Measurements from ENCODE around the gene ITK.

ITK gene

DNA sequence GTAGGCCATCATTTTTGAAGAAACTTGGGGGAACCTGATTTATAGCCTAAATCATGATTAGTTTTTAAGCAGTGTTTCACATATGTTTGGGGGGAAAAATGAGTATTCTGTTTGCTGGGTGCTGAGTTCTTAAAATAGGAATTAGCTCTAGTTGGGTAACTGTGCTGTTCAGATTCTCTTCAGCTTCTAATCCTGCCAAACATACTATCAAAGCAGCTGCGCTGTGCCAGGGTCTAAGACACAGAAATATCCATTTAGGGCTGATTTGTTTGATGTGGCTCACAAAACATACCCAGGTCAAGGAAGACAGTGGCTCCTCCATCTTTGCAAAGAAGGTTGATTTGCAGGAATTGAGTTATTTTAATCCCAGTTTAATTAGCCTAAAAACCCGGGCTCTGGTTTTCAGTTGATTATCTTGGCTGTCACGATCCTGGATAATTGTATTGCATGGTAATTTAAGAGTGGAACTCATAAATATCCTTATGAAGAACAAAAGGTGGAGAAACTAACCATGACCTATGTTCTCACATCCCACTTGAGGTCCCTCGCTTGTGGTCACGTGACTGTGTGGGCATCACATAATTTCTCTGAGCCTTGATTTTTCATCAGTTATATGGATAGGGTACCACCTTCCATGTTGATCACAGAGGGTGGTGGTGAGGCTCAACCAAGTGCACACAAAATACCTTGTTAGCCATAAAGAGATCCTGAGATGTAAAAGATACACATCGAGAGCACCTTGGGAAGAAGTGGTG, 104.0 kb downstream of the ITK start:
- no peak for DNase-seq

DNA sequence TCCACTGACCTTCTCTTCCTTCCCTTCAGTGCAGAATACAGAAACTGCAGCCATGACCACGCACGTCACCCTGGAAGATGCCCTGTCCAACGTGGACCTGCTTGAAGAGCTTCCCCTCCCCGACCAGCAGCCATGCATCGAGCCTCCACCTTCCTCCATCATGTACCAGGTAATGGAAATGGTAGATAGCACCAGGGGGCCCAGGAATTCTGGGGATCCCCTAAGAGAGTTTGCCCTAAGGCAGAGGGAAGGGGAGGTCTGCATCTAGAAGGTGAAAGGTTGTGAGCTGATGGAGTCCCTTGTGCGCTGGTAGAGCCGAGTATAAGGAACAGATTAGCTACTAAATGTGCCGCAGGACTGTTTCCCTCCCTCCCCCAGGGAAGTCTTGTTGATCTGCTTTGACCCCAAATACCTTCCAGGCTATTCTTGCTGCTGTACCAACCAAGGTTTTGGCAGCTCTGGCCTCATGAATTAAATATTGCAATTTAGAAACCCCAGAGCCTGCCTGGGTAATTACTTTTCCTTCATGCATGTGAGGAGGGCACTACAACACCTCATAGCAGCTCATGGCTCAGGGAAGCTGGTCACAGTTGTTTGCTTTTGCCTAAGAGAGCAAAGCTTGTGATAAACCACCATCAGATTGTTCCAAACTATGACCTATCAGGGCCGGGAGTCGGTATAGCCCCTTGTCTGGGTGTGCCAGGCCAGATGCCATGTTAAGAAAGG, 104.8 kb downstream of the ITK start:
- no peak for DNase-seq

DNA sequence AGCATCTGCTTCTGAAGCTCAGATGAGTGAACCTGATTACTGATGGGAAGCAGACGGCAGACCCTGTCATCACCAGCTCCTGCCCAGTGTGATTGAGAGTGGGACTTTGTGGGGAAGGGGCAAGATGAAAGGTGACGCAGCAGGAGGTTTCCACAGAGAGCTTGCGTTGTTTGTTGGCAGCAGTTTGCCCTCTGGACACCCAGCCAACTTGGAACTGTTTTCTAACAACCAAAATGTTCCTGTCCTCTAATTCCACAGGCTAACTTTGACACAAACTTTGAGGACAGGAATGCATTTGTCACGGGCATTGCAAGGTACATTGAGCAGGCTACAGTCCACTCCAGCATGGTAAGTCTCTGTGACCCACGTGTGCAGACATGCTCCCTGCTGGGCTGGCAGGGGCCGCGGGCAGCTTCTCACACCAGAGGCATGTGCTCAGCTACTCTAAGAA, 106.1 kb downstream of the ITK start:
- no peak for DNase-seq

DNA sequence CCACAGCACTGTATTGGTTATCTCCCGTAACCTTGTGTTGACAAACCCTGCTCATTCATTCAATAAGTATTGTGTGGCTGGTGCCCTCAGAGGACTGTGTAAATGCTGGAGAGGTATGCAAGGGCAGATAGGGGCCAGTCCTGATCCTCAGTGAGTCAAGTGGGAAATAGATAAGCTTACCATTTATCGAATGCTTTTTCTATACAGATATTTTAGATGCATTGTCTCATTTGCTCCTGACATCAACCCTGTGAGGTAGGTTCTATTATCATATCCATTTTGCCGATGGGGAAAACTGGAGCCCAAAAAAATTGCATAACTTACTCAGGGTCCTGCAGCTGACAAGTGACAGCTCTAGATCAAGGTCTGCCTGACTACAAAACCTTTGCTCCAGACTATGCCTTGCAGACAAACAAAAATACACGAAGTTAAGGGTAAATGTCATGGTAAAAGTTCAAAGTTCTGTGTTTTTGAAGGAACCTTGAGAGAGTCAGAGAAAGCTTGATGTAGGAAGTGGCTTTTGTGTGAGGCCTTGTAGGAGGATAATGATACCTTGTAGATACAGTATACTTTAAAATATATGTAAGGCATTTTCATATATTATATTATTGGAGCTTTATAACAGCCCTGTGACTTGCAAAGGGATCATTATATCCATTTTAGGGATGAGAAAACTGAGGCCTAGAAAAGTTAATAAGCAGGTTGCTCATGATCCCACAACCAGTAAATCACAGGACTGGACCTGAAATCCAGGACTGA, 107.9 kb downstream of the ITK start:
- no peak for DNase-seq

DNA sequence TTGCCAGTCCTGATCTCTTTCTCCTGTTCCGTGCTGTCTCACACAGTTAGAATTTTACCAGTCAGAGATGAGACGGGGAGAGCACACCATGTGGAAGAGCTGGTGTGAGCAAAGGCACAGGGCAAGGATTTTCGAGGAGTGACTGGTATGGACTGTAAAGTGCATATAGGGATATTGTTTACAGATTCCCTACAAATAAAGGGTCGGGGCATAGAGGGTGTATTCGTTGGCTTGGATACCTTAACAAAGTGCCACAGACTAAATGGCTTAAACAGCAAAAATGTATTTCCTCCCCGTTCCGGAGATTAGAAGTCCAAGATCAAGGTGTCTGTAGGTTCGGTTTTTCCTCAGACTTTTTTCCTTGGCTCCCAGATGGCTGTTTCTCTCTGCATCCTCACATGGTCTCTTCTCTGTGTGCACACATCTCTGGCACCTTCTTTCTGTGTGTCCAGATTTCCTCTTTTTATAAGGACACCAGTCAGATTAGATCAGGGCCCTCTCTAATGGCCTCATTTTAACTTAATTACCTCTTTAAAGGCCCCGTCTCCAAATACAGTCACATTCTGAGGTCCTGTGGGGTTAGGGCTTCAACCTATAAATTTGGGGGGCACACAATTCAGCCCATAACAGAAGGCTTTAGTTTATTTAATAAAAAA, 108.7 kb downstream of the ITK start:
- DNase-seq = no peak

DNA sequence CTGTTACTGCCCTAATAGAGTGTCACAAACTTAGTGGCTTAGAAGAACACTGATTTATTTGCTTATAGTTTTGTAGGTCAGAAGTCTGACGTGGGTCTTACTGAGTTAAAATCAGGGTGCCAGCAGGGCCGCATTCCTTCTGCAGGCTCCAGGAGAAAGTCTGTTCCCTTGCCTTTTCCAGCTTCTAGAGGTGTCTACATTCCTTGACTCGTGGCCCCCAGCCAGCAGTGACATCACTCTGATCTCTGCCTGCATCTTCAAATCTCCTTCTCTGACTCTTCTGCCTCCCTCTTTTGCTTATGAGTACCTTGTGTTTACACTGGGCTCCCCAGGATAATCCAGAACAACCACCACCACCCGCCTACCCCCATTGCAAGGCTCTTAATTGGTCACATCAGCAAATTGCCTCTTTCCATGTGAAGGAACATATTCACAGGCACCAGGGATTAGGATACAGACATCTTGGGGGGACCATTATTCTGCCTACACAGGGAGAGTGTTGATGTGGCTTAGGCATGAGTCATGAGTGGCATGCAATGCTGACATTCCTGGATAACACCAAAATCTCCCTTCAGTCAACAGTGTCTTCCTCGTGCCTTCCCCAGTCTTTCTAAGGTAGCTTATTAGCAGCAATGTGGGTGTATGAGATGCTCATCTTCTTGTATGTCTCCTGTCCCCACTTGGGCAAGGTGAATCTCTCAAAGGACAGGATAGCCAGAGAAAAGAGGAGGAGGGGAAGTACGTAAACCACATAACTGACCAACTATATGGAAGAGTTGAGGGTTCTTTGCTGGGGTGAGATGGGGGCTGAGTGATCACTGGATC, 109.7 kb downstream of the ITK start:
- DNase-seq = no peak

DNA sequence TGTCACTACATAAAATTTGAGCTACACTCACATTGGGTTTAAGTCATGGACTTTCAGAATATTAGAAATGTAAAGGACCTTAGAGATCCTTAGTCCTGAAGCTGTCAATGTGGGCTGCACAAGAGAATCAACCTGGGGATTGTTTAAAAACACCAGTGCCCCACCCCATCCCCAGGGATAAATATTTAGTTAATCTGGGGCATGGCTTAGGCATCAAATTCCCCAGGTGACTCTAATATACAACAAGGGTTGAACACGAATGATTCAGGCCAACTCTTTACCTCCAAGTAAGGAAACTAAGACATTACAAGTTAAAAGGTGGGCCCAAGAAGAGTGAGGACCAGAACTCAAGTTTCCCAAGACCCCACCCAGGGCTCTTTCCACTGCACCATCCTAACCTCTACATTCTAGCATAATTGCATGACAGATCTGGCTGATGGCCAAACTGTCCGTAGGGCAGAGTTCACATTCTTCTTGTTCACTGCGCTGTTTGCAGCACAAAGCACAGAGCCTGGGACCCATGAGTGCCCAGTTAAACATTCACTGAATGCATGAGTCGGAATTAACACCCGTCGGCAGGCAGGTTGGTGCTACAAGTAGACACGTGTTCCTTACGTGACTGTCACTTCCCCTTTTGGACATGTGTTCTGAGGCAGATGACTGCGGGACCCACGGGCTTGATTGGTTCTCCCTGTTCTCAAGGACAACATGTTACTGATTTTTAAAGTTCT, 110.5 kb downstream of the ITK start:
- no peak for DNase-seq

DNA sequence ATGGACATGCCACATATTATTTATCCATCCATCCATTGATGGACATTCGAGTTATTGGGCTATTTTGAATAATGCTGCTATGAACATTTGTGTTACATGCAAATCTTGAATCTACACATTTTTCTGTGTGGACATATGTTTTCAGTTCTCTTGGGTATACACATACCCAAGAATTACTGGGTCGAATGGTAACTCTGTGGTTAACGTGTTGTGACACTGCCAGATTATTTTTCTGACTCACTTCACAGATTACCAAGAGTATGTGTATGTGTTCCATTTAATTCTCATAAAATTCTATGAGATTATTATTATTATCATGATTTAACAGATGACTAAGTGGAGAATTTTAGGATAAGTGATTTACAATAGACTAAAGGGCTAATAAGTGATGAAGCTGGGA, 112.0 kb downstream of the ITK start:
- DNase-seq = no peak

DNA sequence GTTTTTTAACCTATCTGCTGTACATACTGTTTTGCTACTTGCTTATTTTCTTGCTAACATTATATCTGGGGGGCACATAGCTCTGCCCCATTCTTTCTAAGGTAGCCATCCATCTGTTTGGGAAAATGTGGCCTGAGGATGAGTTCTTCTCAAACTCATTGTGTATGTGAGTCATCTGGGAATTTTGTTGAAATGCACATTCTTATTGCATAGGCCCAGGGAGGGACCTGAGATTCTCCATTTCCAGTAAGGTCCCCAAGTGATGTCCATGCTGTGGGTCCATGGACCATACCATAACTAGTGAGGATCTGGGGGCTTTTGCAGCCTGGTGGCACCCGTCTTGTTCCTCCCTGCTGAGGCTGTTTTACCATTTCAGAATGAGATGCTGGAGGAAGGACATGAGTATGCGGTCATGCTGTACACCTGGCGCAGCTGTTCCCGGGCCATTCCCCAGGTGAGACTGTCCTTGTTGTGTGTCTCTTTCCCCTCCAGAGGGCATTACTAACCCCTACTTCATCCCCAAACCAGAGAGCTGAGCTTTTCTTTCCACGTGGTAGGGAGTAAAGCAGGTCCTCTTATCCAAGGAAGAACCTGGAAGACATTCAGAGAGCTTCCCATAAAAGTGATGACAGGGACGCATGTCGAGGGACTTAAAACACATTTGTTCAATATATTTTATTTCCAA, 113.9 kb downstream of the ITK start:
- DNase-seq = no peak

DNA sequence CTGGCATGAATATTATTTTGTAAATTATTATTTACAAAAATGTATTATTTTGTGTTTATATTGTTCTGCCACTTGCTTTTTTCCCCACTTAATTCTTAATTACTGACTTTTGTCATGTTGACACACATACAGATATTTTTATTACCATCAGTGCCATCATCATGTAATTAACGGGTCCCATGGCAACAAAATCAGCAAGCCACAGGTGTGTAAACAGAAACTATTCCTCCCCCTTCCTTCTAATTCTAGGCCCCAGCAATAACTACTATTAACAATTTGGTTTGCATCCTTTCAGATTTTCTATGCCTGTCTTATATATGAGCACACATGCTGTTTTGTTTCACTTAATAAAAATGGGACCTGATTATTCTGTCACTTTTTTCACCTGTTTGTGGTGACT, 114.6 kb downstream of the ITK start:
- no peak for DNase-seq

DNA sequence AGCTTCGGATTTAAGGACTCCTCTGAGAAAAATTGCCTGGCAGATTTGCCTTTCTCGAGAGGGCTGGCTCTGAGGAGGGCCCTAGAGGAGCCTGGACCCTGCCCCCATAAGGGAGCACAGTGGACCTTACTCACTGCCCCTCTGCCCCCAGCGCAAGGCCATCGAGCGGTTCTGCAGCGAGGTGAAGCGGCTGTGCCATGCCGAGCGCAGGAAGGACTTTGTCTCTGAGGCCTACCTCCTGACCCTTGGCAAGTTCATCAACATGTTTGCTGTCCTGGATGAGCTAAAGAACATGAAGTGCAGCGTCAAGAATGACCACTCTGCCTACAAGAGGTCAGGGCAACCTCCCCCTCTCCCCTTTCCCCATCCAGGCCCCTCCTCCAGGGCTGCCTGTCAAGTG, 119.9 kb downstream of the ITK start:
- no peak for DNase-seq

DNA sequence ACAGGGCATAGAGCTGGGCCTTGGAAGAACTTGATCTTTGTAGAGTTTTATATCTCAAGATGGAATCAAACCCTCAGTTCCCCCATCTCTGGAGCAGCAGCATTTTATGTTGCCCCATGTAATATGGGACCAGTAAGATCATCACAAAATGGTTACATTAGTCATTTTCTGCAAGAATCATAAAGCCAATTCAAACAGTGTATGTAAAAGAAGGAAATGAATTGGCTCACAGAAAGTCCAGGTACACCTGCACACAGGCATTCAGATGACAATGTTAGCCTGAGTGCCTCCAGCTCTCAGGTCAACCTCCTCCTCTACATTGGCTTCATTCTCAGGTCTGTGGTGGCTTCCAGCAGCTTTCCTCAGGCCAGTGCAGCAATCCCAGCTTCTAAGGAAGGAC, 120.4 kb downstream of the ITK start:
- no peak for DNase-seq

DNA sequence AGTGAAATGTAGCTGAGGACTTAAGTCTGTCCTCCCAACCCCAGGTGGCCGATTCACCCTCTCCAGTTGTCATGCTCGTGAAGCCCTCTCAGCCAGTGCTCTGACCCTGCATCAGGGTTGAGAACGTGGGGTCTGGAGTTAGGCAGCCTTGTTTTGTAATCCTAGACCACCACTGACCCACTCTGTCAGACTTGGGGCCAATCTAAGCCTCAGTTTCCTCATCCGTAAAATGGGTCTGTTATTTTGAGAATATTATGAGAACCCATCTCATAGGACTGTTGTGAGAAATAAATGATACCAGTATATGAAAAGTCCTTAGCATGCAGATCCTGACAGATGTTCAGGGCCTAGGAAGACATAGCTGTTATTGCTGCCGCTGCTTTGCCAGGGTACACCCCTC, 122.4 kb downstream of the ITK start:
- DNase-seq = no peak

DNA sequence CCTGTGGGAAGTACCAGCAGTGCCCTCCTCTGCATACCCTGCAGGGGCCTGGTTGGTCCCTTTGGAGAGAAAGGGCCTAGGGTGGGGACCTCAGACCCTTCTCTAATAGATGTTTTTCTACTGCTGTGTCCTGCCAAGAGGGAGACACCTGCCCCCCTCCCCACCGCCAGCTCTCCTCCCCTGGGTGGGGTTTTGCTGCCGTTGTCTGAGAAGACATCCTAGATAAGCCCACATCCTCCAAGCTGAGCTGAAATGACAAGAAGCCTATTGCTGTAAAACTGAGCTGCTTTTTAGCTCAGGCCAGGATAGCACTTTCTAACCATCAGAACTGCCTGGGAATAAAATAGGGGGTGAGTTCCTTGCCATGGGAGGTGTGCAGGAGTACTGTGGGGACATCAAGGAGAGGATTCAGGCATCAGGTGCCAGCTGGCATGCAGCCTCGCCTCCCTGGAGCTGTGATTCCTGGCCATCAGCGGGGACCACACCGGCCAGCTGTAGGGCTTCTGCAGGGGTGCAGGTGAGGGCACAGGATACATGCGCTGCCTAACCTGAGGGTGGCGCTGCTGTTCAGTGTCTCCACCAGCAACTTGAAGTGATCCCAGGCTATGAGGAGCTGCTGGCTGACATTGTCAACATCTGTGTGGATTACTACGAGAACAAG, 123.2 kb downstream of the ITK start:
- DNase-seq = no peak

Measured in GF-D8 (cell line).